ENCODE measurements around the gene ALCAM.

Gene ALCAM

GRCh38 chr3:105518203-105518602 lies 151.5 kb downstream of the ALCAM start:
- H3K4me1 ChIP-seq (ENCODE audit: control insufficient read depth, insufficient read depth, low read length), result no peaks in the 10 kb centered on the region; the same call in 1 of the 2 replicates
- ChIA-PET CTCF (interaction anchor here (0.6 to 2.7 kb wide), 8 partner anchors 10 to 1547 kb away, joined by 3 to 11 read pairs (median 5); partner anchors contain the start of gene ALCAM), POLR2A (no interaction called here)
- no peak overlapping the region for H3K4me3 ChIP-seq (ENCODE audit: low read depth, low read length)
- H3K9me3 ChIP-seq (ENCODE audit: control insufficient read depth, insufficient read depth, low read depth, low read length), result no peaks in the 10 kb centered on the region
- TF ChIP-seq ATF2 (tag by site-specific recombination; IDR thresholded peaks at IDR 0.05; ENCODE audit: low read depth) (no peak), ZBTB11 (tag by site-specific recombination; conservative IDR thresholded peaks at IDR 0.05; ENCODE audit: low read depth) (no peak), ZFP41 (tag by site-specific recombination; IDR thresholded peaks at IDR 0.05; ENCODE audit: borderline replicate concordance) (no peak), ZNF521 (tag by site-specific recombination; IDR thresholded peaks at IDR 0.05) (no peak), ZNF248 (tag by site-specific recombination; IDR thresholded peaks at IDR 0.05) (no peak), ZNF560 (tag by site-specific recombination; IDR thresholded peaks at IDR 0.05; ENCODE audit: borderline replicate concordance) (no peak), BCL6B (tag by site-specific recombination; IDR thresholded peaks at IDR 0.05) (no peak), ZNF121 (tag by site-specific recombination; IDR thresholded peaks at IDR 0.05) (no peak), ZNF112 (tag by site-specific recombination; IDR thresholded peaks at IDR 0.05) (no peak), ZNF555 (tag by site-specific recombination; conservative IDR thresholded peaks at IDR 0.05) (no peak), ZNF544 (tag by site-specific recombination; IDR thresholded peaks at IDR 0.05) (no peak), ZNF518A (tag by site-specific recombination; conservative IDR thresholded peaks at IDR 0.05; ENCODE audit: low read depth) (no peak), ZNF10 (tag by site-specific recombination; IDR thresholded peaks at IDR 0.05) (no peak), ZNF211 (tag by site-specific recombination; IDR thresholded peaks at IDR 0.05; ENCODE audit: low read depth) (no peak), ZBTB48 (tag by site-specific recombination; IDR thresholded peaks at IDR 0.05) (no peak), ZNF529 (tag by site-specific recombination; IDR thresholded peaks at IDR 0.05; ENCODE audit: insufficient replicate concordance) (no peak), ZNF140 (tag by site-specific recombination; IDR thresholded peaks at IDR 0.05) (no peak)
- TF ChIP-seq, protein P1, sequence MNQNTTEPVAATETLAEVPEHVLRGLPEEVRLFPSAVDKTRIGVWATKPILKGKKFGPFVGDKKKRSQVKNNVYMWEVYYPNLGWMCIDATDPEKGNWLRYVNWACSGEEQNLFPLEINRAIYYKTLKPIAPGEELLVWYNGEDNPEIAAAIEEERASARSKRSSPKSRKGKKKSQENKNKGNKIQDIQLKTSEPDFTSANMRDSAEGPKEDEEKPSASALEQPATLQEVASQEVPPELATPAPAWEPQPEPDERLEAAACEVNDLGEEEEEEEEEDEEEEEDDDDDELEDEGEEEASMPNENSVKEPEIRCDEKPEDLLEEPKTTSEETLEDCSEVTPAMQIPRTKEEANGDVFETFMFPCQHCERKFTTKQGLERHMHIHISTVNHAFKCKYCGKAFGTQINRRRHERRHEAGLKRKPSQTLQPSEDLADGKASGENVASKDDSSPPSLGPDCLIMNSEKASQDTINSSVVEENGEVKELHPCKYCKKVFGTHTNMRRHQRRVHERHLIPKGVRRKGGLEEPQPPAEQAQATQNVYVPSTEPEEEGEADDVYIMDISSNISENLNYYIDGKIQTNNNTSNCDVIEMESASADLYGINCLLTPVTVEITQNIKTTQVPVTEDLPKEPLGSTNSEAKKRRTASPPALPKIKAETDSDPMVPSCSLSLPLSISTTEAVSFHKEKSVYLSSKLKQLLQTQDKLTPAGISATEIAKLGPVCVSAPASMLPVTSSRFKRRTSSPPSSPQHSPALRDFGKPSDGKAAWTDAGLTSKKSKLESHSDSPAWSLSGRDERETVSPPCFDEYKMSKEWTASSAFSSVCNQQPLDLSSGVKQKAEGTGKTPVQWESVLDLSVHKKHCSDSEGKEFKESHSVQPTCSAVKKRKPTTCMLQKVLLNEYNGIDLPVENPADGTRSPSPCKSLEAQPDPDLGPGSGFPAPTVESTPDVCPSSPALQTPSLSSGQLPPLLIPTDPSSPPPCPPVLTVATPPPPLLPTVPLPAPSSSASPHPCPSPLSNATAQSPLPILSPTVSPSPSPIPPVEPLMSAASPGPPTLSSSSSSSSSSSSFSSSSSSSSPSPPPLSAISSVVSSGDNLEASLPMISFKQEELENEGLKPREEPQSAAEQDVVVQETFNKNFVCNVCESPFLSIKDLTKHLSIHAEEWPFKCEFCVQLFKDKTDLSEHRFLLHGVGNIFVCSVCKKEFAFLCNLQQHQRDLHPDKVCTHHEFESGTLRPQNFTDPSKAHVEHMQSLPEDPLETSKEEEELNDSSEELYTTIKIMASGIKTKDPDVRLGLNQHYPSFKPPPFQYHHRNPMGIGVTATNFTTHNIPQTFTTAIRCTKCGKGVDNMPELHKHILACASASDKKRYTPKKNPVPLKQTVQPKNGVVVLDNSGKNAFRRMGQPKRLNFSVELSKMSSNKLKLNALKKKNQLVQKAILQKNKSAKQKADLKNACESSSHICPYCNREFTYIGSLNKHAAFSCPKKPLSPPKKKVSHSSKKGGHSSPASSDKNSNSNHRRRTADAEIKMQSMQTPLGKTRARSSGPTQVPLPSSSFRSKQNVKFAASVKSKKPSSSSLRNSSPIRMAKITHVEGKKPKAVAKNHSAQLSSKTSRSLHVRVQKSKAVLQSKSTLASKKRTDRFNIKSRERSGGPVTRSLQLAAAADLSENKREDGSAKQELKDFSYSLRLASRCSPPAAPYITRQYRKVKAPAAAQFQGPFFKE (tag by site-specific recombination; IDR thresholded peaks at IDR 0.05; ENCODE audit: borderline replicate concordance), result no peak
- TF ChIP-seq, protein P2, sequence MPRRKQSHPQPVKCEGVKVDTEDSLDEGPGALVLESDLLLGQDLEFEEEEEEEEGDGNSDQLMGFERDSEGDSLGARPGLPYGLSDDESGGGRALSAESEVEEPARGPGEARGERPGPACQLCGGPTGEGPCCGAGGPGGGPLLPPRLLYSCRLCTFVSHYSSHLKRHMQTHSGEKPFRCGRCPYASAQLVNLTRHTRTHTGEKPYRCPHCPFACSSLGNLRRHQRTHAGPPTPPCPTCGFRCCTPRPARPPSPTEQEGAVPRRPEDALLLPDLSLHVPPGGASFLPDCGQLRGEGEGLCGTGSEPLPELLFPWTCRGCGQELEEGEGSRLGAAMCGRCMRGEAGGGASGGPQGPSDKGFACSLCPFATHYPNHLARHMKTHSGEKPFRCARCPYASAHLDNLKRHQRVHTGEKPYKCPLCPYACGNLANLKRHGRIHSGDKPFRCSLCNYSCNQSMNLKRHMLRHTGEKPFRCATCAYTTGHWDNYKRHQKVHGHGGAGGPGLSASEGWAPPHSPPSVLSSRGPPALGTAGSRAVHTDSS (tag by site-specific recombination; IDR thresholded peaks at IDR 0.05), result no peak
- H3K36me3 ChIP-seq (ENCODE audit: control insufficient read depth in 2 of 2, insufficient read depth in 1 of 2, low read length in 2 of 2), result no peaks in the 10 kb centered on the region
- no peak overlapping the region for H3K27ac ChIP-seq (ENCODE audit: extremely low read depth, low read depth, low read length)

All from HEK293 (cell line).